ENCODE data around the gene CCL8. TPM values are rescaled to one million over a fixed set of nuclear protein-coding genes. Genes with fewer than 3 reads are reported as not detected.

The CCL8 gene
- total and polyA plus RNA-seq, 2 of the 4 experiments (the other 2 are of a cell fraction) = not detected

- in situ Hi-C loops (cut with MboI; ENCODE audit: low sequenced_read_pairs) (loop anchor here (5.0 kb wide), 1 partner anchor 50 kb away; no protein-coding TSS in a partner anchor), intact Hi-C loops (cut with micrococcal nuclease) (no loop called here), dilution Hi-C loops (cut with HindIII; ENCODE audit: low sequenced_read_pairs, unreplicated experiment) (no loop called here)
- peak overlapping the region; percentile 15; the same call in 1 of the 2 replicates for H4K91ac ChIP-seq (ENCODE audit: insufficient read depth, low read depth, low read length)
- H2BK20ac ChIP-seq (ENCODE audit: low read depth, low read length) = no peak overlapping the region
- no peak overlapping the region for H3K4me2 ChIP-seq (ENCODE audit: low read depth, low read length)
- CTCF ChIA-PET = interaction anchor here (1.6 kb wide), 1 partner anchor 51 kb away, joined by 5 read pairs; no protein-coding TSS in a partner anchor
- TF ChIP-seq FOS (IDR thresholded peaks at IDR 0.05; ENCODE audit: low read depth, low read length) = no peak
- no peak for TF ChIP-seq CTCF (conservative IDR thresholded peaks at IDR 0.05; ENCODE audit: low read depth, low read length)
- TF ChIP-seq RFX5 (IDR thresholded peaks at IDR 0.05; ENCODE audit: low read depth, low read length) = no peak
- TF ChIP-seq POLR2A (IDR thresholded peaks at IDR 0.05; ENCODE audit: low read depth, low read length) = no peak
- TF ChIP-seq MAFK (IDR thresholded peaks at IDR 0.05; ENCODE audit: low read depth, low read length) = no peak
- TF ChIP-seq CHD1 (IDR thresholded peaks at IDR 0.05; ENCODE audit: low read depth, low read length) = no peak
- no peak for TF ChIP-seq ELK1 (IDR thresholded peaks at IDR 0.05; ENCODE audit: borderline replicate concordance, low read depth, low read length)
- TF ChIP-seq MXI1 (IDR thresholded peaks at IDR 0.05; ENCODE audit: borderline replicate concordance, low read depth, low read length) = no peak
- TF ChIP-seq RAD21 (IDR thresholded peaks at IDR 0.05; ENCODE audit: low read length) = no peak
- TF ChIP-seq SMC3 (IDR thresholded peaks at IDR 0.05; ENCODE audit: low read depth, low read length) = no peak
- H2AK5ac ChIP-seq (ENCODE audit: low read depth, low read length) = no peak overlapping the region
- no peak overlapping the region for H3K4ac ChIP-seq (ENCODE audit: low read depth, low read length)
- H3K36me3 ChIP-seq (ENCODE audit: control insufficient read depth, insufficient read depth, low read length) = no peaks in the 10 kb centered on the region
- H2AK9ac ChIP-seq (replicated peaks; ENCODE audit: low read depth, low read length, poor library complexity) = no peak overlapping the region
- no peak overlapping the region for H3K27ac ChIP-seq (ENCODE audit: insufficient read depth, low read length)
- no peak overlapping the region; the same call in 1 of the 3 replicates for H2BK15ac ChIP-seq (ENCODE audit: low read depth, low read length)
- H3K79me1 ChIP-seq (ENCODE audit: low read depth in 1 of 2, low read length in 2 of 2) = no peaks in the 10 kb centered on the region
- peaks cover 3% of the 10 kb centered on the region; the same call in 1 of the 2 replicates for H3K27me3 ChIP-seq (ENCODE audit: control insufficient read depth, insufficient read depth, low read length)
- no peak for ATAC-seq (ENCODE audit: low read depth)
- DNase-seq = no peak
- H4K8ac ChIP-seq (ENCODE audit: low read depth in 2 of 2, low read length in 2 of 2) = no peak overlapping the region
- no peak overlapping the region for H3K9ac ChIP-seq (ENCODE audit: low read depth, low read length)
- H3K4me1 ChIP-seq (ENCODE audit: control insufficient read depth, insufficient read depth, low read length) = peaks cover 6% of the 10 kb centered on the region
- no TSS peak for BruUV-seq (replicated peaks)
- no peak overlapping the region for H3K23ac ChIP-seq (ENCODE audit: low read depth, low read length)
- no peak overlapping the region for H2AFZ ChIP-seq (replicated peaks; ENCODE audit: low read length, poor library complexity)
- peaks cover 2% of the 10 kb centered on the region for H3K9me3 ChIP-seq (ENCODE audit: control insufficient read depth, insufficient read depth, low read length)
- POLR2A ChIA-PET (ENCODE audit: unreplicated experiment) = no interaction called here
- H3K14ac ChIP-seq (replicated peaks; ENCODE audit: low read depth, low read length) = no peak overlapping the region
- no peak overlapping the region for H2BK5ac ChIP-seq (ENCODE audit: low read depth, low read length, poor library complexity, severe bottlenecking)
- no peak overlapping the region for H2BK120ac ChIP-seq (ENCODE audit: low read depth, low read length)
- H4K5ac ChIP-seq (ENCODE audit: low read depth, low read length) = no peak overlapping the region
- no peaks in the 10 kb centered on the region for H3K9me1 ChIP-seq (ENCODE audit: insufficient read depth, low read length)
- no peaks in the 10 kb centered on the region for H4K20me1 ChIP-seq (ENCODE audit: insufficient read depth, low read length)
- H3K18ac ChIP-seq (ENCODE audit: low read depth, low read length) = no peak overlapping the region
- H3K56ac ChIP-seq (ENCODE audit: extremely low read depth, insufficient read depth, low read length) = no peak overlapping the region
- H3K4me3 ChIP-seq (ENCODE audit: insufficient read depth, low read depth, low read length) = no peak overlapping the region
- no CpG with 5 or more reads among the region's 2 CpGs for WGBS, 2 experiments (ENCODE audit: extremely low coverage in 2 of 2, insufficient read length in 1 of 2)
Observed at GRCh38 chr17:34357398-34357797, 38.2 kb downstream of the CCL8 start.

All from IMR-90 (cell line).